GM18505 (cell line): ENCODE results near the gene ZNF669.
A peak's percentile ranks its signal among the peaks of the same experiment; 100 is the strongest.
"Not testable (repeated sequence)": the region's sequence is repeated elsewhere in the genome, so short reads cannot be mapped to it uniquely, and the experiment has no call there.

Experiments used
- ATAC-seq: cut with Tn5 transposase; IDR thresholded peaks from one replicate; pipeline ENCODE4 v1.9.1; 2021; ENCODE audit not compliant: unreplicated experiment
- POLR2A ChIP-seq: IDR thresholded peaks from 4 replicates; pipeline ENCODE4 v1.6.1; 2011; ENCODE audit warnings: borderline replicate concordance; ENCODE audit not compliant: insufficient read depth, insufficient read length; ENCODE audit errors: extremely low read depth

ZNF669 gene

GRCh38 chr1:247103859-247104591 lies at the start of gene ZNF669:
TSS of gene ZNF669 (minus strand) at chr1:247104356. CDS start at chr1:247104199, 157 bp downstream.
- peak; percentile 99 for ATAC-seq
- TF ChIP-seq POLR2A: peak; percentile 90

GRCh38 chr1:247147781-247148180 lies 43.6 kb upstream of the ZNF669 start:
- ATAC-seq: no peak
- no peak for TF ChIP-seq POLR2A

GRCh38 chr1:247147120-247147519 lies 43.0 kb upstream of the ZNF669 start:
- not testable (repeated sequence) for ATAC-seq

GRCh38 chr1:247146671-247147070 lies 42.5 kb upstream of the ZNF669 start:
- no peak for ATAC-seq
- no peak for TF ChIP-seq POLR2A

- ATAC-seq: no peak
- TF ChIP-seq POLR2A: no peak
Measured at GRCh38 chr1:247145279-247145678, 41.1 kb upstream of the ZNF669 start.

- ATAC-seq: not testable (repeated sequence)
Measured at GRCh38 chr1:247139557-247139956, 35.4 kb upstream of the ZNF669 start.

GRCh38 chr1:247131236-247131635 lies 27.1 kb upstream of the ZNF669 start:
- no peak for ATAC-seq
- no peak for TF ChIP-seq POLR2A

- not testable (repeated sequence) for ATAC-seq
Measured at GRCh38 chr1:247127519-247128282, 23.5 kb upstream of the ZNF669 start.

- peak; percentile 56 for ATAC-seq
Measured at GRCh38 chr1:247126601-247127000, 22.4 kb upstream of the ZNF669 start.

GRCh38 chr1:247126166-247126565 lies 22.0 kb upstream of the ZNF669 start:
- peak; percentile 99 for ATAC-seq

- ATAC-seq: no peak
- TF ChIP-seq POLR2A: no peak
Measured at GRCh38 chr1:247121382-247121781, 17.2 kb upstream of the ZNF669 start.

GRCh38 chr1:247120408-247120668 lies 16.2 kb upstream of the ZNF669 start:
- not testable (repeated sequence) for ATAC-seq

GRCh38 chr1:247119600-247120407 lies 15.6 kb upstream of the ZNF669 start:
- TF ChIP-seq POLR2A: no peak
- ATAC-seq: no peak

- no peak for TF ChIP-seq POLR2A
- ATAC-seq: no peak
Measured at GRCh38 chr1:247118946-247119446, 14.8 kb upstream of the ZNF669 start.
